ENCODE results near the gene HMGN3.

HMGN3 gene

GRCh38 chr6:79231666-79232065 lies 2.8 kb downstream of the HMGN3 start:
- DNase-seq = no peak

- no peak for DNase-seq
Measured at GRCh38 chr6:79231101-79231500, 3.4 kb downstream of the HMGN3 start.

GRCh38 chr6:79230149-79230548 lies 4.3 kb downstream of the HMGN3 start:
- DNase-seq = no peak

DNA sequence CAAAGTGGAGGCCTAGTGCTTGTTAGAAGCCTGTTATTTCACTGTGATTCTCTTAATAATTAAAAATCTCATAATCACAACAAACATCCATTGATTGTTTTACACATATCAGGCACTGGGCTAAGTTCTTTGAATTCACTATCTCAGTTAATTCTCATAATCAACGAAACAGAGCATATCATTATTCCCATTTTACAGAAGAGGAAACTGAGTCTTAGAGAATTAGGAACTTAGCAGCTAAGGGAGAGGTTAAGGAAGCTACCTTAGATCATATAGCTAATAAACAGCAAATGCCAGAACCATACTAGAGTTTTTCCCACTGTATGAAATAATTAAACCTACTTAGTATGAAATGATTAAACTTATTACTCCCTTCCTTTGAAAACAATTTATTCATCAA lies 7.0 kb downstream of the HMGN3 start:
- no peak for DNase-seq

GRCh38 chr6:79226660-79227059 lies 7.8 kb downstream of the HMGN3 start:
- no peak for DNase-seq

DNA sequence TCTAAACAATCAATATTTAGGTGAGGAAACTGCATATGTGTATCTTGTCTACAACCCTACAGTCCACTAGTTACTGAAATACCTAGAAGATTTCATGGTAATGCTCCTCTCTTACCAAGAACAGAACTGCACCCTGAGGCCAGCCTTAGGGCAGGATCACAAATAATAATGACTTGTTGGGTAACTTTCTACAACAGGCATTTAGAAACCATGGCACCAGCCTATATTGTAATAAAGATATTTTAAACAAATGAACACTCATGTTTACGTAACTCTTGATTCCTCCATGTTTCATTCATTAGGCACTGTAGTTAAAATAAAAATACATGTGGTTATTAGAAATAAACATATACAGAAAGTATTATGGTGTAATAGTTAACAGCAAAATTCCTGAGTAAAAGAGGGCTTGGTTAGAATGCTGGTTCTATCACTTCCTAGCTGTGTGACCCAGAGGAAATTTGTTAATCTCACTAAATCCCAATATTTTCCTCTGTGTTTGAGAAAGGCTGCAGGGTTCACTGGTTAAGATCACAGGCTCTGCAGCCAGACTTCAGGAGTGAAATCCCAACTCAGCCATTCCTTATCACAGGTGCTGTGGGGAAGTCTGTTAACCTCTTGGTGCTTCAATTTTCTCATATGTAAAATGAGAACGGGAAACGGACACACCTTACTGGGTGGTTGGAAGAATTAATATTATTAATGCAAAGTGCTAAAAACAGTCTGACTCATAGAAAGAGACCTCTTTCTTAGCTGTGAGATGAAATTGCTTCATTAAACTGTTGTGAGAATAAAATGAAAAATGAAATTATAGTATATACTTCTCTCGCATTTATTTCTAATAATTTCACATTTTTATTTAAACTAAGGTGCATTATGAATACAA lies 8.5 kb downstream of the HMGN3 start:
- no peak for DNase-seq

DNA sequence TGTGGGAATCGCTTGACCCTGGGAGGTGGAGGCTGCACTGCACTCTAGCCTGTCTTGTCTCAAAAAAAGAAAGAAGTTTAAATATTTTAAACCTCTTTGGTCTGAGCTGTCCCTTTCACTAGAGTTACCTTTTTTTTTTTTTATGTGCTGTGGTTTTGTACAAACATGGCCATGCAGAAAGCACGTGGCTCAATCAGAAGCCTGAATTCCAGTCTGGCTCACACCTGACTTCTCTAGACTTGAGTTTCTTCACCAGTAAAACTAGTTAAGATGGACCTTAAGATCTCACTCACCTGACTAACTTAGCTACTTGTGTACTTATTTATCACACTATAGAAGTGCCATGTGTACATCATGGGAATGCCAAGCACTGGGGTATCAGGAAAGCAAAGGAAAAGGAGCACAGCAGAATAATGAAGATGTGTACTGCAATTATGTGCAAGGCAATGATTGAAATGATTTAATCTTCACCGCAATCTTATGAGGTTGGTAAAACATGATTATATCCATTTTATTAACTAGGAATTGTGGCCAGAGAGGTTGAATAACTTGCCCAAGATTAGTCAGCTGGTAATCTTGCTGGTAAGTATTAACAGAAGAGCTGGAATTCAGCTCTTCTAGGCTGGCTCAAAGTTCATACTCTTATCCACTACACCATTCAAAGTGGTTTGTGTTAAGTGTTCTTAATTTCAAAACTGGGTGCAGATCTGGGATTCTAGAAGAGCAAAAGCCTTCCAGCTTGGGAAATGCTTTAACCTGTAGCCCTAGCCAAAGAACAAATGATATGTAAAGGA lies 10.7 kb downstream of the HMGN3 start:
- DNase-seq = no peak

GRCh38 chr6:79215213-79215824 lies 19.2 kb downstream of the HMGN3 start:
- DNase-seq = no peak

- DNase-seq = no peak
Measured at GRCh38 chr6:79212859-79213258, 21.6 kb downstream of the HMGN3 start.

- DNase-seq = no peak
Measured at GRCh38 chr6:79208816-79209215, 25.7 kb downstream of the HMGN3 start.

DNA sequence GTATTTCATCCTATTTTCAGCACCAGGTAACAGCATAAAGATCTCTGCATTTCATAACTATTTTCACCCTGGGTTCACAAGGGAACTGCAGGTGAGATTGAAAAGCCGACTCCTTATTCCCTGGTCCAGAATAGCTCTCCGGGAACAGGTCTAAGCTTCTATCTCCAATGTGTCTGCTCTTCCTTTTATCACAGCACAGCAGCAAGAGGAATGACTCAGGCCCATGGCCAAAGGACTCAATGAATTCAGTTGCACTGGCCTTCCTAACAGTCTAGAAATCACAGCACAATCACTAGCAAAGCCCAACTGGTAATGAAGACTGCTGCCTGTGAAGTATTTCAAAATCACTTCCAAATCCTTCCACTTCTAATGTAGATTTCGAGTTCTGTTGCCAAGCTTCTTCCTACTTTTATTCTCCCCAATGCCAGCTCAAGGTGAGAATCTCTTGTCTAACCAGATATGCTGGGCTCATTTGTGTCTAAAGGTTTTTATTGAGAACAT lies 30.7 kb downstream of the HMGN3 start:
- DNase-seq = no peak

GRCh38 chr6:79202556-79202955 lies 31.9 kb downstream of the HMGN3 start:
- DNase-seq = no peak

DNA sequence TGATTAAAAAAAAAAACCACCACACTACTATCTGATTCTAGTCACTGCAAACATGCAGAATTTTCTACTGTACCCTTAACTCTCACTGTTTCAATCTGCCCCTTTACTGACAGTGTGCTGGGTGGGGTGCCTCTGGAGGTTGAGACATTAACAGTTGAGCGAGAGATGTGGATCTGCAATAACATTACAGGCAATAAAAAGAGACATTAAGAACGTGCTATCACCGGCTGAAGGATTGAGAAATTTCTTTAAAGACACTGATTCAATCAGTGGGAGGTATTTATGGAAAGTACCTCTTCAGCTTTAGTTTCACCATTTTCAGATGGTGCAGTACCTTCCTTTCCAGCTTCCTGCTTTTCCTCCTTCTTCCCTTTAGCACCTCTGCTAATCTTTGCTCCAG lies 32.5 kb downstream of the HMGN3 start:
- DNase-seq = no peak

DNA sequence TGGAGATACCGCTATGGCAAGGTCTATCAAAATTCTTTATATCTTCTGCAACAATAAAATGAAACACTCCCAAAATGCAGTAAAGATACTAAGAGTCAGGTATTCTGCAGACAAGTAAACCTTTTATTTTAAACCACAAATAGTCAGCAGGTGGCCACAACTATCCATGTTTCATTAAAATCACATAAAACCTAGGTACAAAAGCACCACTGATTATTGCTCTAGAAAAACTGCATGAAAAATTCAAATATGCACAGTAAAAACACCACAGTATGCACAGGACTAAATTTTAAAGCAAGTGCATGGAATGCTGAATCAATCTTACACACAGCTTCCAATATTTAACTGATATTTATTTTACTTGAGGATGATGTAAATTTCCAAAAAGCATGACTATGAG lies 33.3 kb downstream of the HMGN3 start:
- no peak for DNase-seq

DNA sequence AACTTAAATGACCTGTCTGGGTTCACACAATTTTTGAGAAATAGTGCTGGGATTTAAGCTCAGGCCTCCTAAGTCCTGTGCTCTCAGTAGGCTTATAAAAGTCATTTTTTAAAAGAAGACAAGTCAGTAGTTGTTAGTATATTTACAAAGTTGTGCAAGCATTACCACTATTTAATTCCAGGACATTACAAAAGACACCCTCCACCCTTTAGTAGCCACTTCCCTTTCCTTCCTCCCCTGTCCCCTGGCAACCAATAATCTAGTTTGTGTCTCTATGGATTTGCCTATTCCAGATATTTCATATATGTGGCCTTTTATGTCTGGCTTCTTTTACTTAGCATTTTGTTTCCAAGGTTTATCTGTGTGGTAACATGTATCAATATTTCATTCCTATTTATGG lies 37.6 kb downstream of the HMGN3 start:
- DNase-seq = no peak

DNA sequence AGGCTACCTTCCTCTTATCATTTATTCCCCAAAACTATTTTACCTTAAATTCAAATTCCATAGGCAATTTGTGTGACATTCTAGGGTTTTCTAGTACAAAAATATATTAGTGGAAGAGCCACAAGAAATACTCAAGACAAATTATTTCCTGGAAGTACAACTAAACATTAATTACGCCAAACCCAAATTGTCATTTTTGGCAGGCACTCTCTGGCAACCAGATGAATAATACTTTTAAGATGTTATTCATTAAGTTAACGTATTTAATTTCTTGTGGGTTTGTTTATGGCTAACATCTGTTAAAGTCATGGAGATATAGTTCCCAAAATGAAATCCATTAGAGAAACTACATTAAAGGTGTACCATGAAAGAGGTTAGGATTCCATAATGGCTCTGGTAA lies 40.5 kb downstream of the HMGN3 start:
- no peak for DNase-seq

DNA sequence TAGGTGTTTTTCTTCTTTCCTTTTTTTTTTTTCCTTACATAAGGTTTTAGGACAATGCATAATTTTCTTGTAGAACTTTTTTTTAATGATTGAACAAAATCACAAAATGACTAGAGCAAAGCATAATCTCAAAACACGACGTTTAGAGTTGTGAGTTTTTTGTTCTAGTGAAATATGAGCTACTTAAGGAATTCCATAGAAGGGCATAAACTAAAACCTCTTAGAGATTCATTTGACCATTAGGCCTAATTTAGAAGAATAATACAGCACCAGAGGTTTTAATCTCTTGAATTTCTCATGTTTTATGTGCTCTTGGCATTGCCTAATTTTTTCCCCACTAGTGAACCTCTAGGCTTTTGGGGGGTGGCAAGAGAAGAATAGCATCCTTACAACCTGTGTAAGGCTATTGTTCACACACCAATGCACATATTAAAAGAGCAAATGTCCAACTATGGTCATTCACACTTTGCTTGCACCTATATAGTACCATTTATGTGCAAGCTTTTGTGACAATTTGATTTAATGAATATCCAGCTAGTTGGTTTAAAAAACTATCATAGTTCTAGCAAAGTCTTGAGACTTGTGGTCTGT lies 44.6 kb downstream of the HMGN3 start:
- DNase-seq = no peak

- DNase-seq = no peak
Measured at GRCh38 chr6:79188885-79189480, 45.5 kb downstream of the HMGN3 start.

DNA sequence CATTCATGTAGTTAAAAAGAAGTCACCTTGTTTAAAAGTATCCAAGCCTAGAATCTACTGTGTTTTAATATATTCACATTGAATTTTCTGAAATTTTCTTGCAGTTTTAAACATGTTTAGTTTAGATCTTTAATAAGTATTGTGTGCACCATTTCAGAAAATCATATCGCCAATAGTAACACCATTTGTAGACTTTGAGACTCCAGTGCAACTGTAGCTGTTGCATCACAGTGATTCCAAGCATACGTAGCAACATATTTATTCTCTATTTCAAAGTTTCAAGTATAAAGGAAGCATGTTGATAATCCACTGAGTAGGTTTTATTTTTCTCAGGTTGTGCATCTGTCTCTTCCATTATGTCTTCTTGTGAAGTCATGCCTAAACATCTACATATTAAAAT lies 46.4 kb downstream of the HMGN3 start:
- DNase-seq = no peak

DNA sequence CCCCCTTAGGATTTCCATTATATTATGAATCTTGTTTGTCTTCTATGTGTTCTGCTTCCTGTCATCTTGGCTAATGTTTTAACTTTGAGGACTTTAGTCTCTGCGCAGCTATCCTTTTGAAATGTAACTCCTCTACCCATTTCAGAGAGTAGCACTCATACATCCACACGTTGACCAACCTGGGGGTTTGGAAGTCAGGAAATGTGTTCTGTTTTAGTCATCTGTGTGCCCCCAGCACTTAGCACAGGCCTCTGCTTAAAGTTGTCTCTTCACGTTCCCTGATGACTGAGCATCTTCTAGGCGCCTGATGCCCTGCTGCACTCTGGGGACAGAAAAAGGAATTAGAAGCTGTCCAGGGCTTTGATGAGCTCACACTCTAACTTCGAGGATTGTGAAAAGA lies 47.9 kb downstream of the HMGN3 start:
- DNase-seq = no peak

DNA sequence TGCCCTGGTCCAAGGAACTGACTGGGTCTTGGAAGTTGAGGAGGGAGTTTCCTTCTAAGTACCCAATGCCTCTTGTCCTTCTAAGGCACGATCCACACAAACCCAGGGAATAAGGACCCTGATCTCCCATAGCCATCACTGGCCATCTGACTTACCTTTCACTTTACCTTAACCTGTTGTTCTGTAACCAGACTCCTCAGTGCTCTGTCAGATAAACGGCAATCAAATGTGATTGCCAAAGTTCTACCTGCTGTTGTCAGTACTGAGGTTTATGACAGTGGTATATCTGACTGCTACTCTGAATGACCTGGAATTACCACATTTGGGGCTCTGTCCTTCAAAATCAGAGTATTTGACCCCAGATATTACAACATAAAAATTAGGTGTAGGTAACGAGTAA lies 49.8 kb downstream of the HMGN3 start:
- DNase-seq = no peak

- no peak for DNase-seq
Measured at GRCh38 chr6:79184086-79184485, 50.4 kb downstream of the HMGN3 start.

- DNase-seq = no peak
Measured at GRCh38 chr6:79180052-79180451, 54.4 kb downstream of the HMGN3 start.

Measured in NK-92 treated with Interleukin-12 subunit alpha and Interleukin-12 subunit beta, amount 100 ng/mL, for 24 hours (cell line).